SJCRH30 (cell line): ENCODE measurements around the gene FGF6. TPM values are rescaled to one million over a fixed set of nuclear protein-coding genes. Genes with fewer than 3 reads are reported as not detected.

Source experiments
- DNase-seq, 2 experiments: peaks; one replicate each; pipeline ENCODE4 v3.0.0-alpha.2; 2015 to 2020
- H3K27ac ChIP-seq: fragments of 250-450 bp; sonication (Bioruptor Pico); 2 replicates; pipeline ENCODE4 v1.5.1; 2020; ENCODE audit warnings: mild to moderate bottlenecking, moderate library complexity
- H3K27me3 ChIP-seq: fragments of 250-450 bp; sonication (Bioruptor Pico); 2 replicates; pipeline ENCODE4 v1.5.1; 2020; ENCODE audit warnings: mild to moderate bottlenecking, moderate library complexity
- H3K36me3 ChIP-seq: fragments of 250-450 bp; sonication (Bioruptor Pico); 2 replicates; pipeline ENCODE4 v1.5.1; 2020; ENCODE audit warnings: mild to moderate bottlenecking, moderate library complexity
- H3K4me1 ChIP-seq: fragments of 250-450 bp; sonication (Bioruptor Pico); 2 replicates; pipeline ENCODE4 v1.5.1; 2020; ENCODE audit warnings: mild to moderate bottlenecking, moderate library complexity
- H3K4me3 ChIP-seq: fragments of 250-450 bp; sonication (Bioruptor Pico); 2 replicates; pipeline ENCODE4 v1.5.1; 2020; ENCODE audit warnings: mild to moderate bottlenecking, moderate library complexity
- H3K9me3 ChIP-seq: fragments of 250-450 bp; sonication (Bioruptor Pico); replicated peaks from 2 replicates; pipeline ENCODE4 v1.5.1; 2020; ENCODE audit warnings: mild to moderate bottlenecking, moderate library complexity
- total RNA-seq: library from RNA; depleted of rRNA; stranded (reverse); fragments of >200 nt; shearing (Covaris generic); gene quantifications from 2 replicates; pipeline ENCODE4 v1.2.3, GENCODE V29; 2014

FGF6 gene
- total RNA-seq, 1 experiment from 2014 or later, result not detected

- H3K27ac ChIP-seq, result no peak overlapping the region
- H3K27me3 ChIP-seq, result no peaks in the 10 kb centered on the region
- no peak overlapping the region for H3K4me3 ChIP-seq
- no peak for DNase-seq
- peaks cover 27% of the 10 kb centered on the region for H3K4me1 ChIP-seq
- H3K36me3 ChIP-seq, result no peaks in the 10 kb centered on the region
- no peaks in the 10 kb centered on the region for H3K9me3 ChIP-seq
These were observed 6.6 kb downstream of the FGF6 start for GRCh38 chr12:4438834-4439596.

GRCh38 chr12:4435537-4435936 is 10.1 kb downstream of the FGF6 start:
- Histone ChIP-seq H3K4me3 (no peak overlapping the region), H3K27ac (no peak overlapping the region), H3K27me3 (no peaks in the 10 kb centered on the region), H3K9me3 (no peaks in the 10 kb centered on the region), H3K36me3 (no peaks in the 10 kb centered on the region), H3K4me1 (peaks cover 11% of the 10 kb centered on the region)
- DNase-seq, result peak in 1 of 2 experiments; percentile 48

DNA sequence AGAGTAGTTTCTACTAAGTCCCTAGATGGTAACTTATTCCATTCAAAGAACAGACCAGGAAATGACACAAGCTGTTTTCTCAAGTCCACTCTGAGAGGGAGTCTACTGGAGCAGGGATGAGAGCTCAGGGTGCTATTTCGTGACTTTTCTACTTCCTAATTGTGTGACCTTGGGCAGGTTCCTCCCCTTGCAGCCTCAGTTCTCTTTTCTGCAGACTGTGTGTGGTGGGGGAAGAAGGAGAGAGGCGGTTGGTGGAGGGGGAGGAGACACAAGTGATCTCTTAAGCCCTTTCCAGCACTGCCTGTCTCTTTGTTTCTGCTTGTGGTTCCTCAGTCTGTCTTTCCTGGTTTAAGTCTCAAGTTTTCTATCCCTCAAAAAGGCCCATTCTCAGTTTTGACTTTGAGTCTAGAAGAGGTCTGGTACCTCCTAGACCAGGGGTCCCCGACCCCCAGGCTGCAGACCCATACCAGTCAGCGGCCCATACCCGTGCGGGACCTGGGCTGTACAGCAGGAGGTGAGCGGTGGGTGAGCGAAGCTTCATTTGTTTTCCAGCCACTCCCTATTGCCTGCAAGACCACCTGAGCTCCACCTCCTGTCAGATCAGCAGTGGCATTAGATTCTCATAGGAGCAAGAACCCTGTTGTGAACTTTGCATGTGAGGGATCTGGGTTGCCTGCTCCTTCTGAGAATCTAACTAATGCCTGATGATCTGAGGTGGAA is 10.7 kb downstream of the FGF6 start:
- H3K9me3 ChIP-seq, result no peaks in the 10 kb centered on the region
- no peak for DNase-seq
- no peak overlapping the region for H3K27ac ChIP-seq
- no peaks in the 10 kb centered on the region for H3K36me3 ChIP-seq
- H3K27me3 ChIP-seq, result no peaks in the 10 kb centered on the region
- no peak overlapping the region for H3K4me3 ChIP-seq
- peaks cover 6% of the 10 kb centered on the region for H3K4me1 ChIP-seq

DNA sequence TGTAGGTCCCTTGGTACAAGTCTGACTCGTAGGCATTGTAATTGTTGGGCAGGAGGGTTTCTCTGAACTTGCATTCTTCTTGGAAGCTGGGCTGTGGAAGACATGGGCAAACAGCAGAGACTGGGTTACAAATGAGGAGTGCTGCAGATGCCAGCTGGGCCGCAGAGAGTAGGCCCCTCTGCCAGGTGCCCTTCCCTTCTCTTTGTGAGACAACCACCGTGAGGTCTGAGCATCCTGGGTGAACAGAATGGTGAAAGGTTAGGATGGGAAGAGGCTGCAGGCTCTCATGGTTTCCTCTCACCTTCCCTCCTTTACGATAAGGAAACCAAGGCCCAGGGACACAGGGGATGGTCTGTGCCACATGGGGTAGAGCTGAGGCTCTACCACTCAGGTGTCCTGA is 11.3 kb downstream of the FGF6 start:
- peaks cover 6% of the 10 kb centered on the region for H3K4me1 ChIP-seq
- H3K27me3 ChIP-seq, result no peaks in the 10 kb centered on the region
- no peak for DNase-seq
- H3K27ac ChIP-seq, result no peak overlapping the region
- H3K4me3 ChIP-seq, result no peak overlapping the region
- no peaks in the 10 kb centered on the region for H3K36me3 ChIP-seq
- H3K9me3 ChIP-seq, result no peaks in the 10 kb centered on the region

- H3K4me1 ChIP-seq, result peaks cover 6% of the 10 kb centered on the region
- H3K27ac ChIP-seq, result no peak overlapping the region
- no peaks in the 10 kb centered on the region for H3K36me3 ChIP-seq
- no peaks in the 10 kb centered on the region for H3K27me3 ChIP-seq
- H3K4me3 ChIP-seq, result no peak overlapping the region
- no peak for DNase-seq
- H3K9me3 ChIP-seq, result no peaks in the 10 kb centered on the region
These were observed 11.9 kb downstream of the FGF6 start for GRCh38 chr12:4433745-4434058.

DNA sequence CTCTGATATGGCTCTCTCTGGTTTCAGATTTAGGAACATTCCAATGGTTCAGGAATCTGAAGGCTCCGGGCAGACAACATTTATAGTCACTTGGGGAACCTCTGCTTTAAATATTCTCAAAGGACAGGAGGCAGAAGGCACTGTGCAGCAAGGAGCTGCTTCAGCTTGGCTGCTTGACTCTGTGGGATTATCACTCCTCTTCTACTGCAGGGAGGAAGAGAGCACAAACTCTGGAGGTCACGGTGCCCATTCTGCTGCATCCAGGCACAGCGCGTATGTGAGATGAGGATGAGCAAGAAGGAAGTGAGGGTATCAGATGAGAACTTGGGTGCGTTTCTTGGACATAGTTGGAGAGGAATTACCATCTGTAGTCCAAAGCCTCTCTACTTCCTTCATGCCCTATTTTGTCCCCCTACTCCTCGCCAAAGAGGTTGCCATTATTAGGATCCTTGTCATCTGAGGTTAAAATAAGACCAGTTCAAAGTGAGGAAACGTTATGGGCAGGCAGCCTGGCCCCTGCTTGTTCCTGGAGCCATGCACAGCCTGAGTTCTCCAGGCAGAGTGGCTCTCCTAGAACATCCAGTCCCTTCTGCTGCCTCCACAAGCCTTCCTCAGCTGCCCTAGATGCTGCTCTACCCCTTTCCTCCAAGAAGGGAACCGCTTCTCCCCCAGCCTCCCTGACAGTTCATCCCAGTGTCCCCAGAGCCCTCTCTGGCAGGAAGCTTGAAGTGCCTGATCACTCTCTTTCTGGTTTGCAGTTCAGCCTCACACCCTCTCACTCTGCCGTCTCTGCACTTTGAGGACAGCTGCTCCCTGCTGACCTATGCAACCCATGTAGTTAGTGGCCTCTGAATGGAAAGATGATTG is 12.5 kb downstream of the FGF6 start:
- Histone ChIP-seq H3K27ac (no peak overlapping the region), H3K4me3 (no peak overlapping the region), H3K9me3 (no peaks in the 10 kb centered on the region), H3K4me1 (peaks cover 6% of the 10 kb centered on the region), H3K36me3 (no peaks in the 10 kb centered on the region), H3K27me3 (no peaks in the 10 kb centered on the region)
- no peak for DNase-seq

GRCh38 chr12:4431866-4432265 is 13.7 kb downstream of the FGF6 start:
- no peaks in the 10 kb centered on the region for H3K27me3 ChIP-seq
- H3K27ac ChIP-seq, result no peak overlapping the region
- no peaks in the 10 kb centered on the region for H3K9me3 ChIP-seq
- H3K4me1 ChIP-seq, result peaks cover 6% of the 10 kb centered on the region
- H3K4me3 ChIP-seq, result no peak overlapping the region
- no peaks in the 10 kb centered on the region for H3K36me3 ChIP-seq
- no peak for DNase-seq

- H3K27ac ChIP-seq, result no peak overlapping the region
- H3K36me3 ChIP-seq, result no peaks in the 10 kb centered on the region
- no peaks in the 10 kb centered on the region for H3K27me3 ChIP-seq
- DNase-seq, result no peak
- H3K4me3 ChIP-seq, result no peak overlapping the region
- H3K4me1 ChIP-seq, result peaks cover 6% of the 10 kb centered on the region
- no peaks in the 10 kb centered on the region for H3K9me3 ChIP-seq
These were observed 14.2 kb downstream of the FGF6 start for GRCh38 chr12:4431436-4431835.

DNA sequence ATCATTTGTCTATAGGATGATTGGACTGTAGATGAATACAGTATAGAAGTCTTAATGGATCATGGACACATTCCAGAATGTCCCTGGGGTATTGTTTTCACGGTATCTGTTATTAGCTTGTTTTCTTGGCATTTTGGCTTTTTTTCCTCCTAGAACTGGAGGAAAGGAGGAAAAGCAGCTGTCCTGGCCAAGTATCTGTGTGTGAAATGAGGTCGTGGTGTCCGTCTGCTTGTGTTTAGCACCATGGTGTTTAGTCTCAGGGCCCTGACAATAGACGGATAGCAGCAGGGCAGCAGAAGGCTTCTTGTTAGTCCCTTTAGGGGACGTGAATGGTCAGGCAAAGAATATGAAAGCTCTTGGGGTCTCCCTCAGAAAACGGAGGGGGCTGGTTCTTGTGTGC is 21.2 kb downstream of the FGF6 start:
- peaks cover 8% of the 10 kb centered on the region for H3K4me1 ChIP-seq
- no peaks in the 10 kb centered on the region for H3K27me3 ChIP-seq
- H3K4me3 ChIP-seq, result no peak overlapping the region
- H3K36me3 ChIP-seq, result no peaks in the 10 kb centered on the region
- no peaks in the 10 kb centered on the region for H3K9me3 ChIP-seq
- H3K27ac ChIP-seq, result peak overlapping the region; percentile 31; the same call in 1 of the 2 replicates
- peak; percentile 37 to 49 for DNase-seq

DNA sequence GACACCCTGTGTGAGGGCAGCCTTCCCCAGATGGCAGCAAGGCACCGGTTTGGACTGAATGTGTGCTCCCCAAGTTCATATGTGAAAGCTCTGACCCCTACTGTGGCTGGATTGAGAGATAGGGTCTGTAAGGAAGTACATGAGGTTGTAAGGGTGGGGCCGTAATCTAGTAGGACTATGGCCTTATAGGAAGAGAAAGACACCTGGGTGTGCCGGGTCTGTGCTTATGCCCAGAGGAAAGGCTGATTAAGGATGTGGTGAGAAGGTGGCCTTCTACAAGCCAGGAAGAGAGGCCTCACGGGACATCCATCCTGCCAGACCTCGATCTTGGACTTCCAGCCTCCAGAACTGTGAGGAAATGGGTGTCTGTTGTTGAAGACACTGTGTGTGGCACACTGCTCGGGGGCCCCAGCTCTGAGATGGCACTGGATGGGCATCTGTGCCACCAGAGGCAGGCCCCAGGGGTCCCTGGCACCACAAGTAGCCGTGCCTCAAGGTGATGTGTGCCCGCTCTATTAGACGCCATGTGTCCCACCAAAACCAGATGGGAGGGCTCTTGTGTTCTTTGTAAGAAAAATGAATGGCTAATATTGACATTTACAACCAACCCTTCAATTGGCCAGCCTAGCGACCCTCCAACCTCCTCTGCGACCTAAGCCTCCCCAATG is 22.0 kb downstream of the FGF6 start:
- Histone ChIP-seq H3K36me3 (no peaks in the 10 kb centered on the region), H3K27ac (no peak overlapping the region), H3K4me3 (no peak overlapping the region), H3K9me3 (no peaks in the 10 kb centered on the region), H3K27me3 (no peaks in the 10 kb centered on the region), H3K4me1 (peaks cover 8% of the 10 kb centered on the region)
- no peak for DNase-seq

DNA sequence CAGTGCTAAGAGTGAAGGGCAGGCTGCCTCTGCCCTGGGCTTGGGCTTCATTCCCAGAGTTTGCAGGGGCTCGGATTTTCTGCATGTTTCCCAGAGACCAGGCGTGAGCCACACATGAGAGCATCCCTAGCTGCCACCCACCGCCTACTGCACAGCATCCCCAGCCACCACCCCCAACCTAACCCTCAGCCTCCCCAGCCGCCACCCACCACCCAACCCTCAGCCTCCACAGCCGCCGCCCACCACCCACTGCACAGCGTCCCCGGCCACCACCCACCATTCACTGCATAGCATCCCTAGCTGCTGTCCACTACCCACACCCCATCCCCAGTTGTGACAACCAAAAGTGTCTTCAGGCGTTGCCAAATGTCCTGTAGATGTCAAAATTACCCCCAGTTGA is 22.6 kb downstream of the FGF6 start:
- Histone ChIP-seq H3K4me3 (no peak overlapping the region), H3K4me1 (peaks cover 12% of the 10 kb centered on the region), H3K27ac (no peak overlapping the region), H3K9me3 (no peaks in the 10 kb centered on the region), H3K36me3 (no peaks in the 10 kb centered on the region), H3K27me3 (no peaks in the 10 kb centered on the region)
- no peak for DNase-seq

- peaks cover 15% of the 10 kb centered on the region for H3K4me1 ChIP-seq
- H3K4me3 ChIP-seq, result no peak overlapping the region
- no peaks in the 10 kb centered on the region for H3K9me3 ChIP-seq
- peak; percentile 39 to 83 for DNase-seq
- H3K27ac ChIP-seq, result no peak overlapping the region
- no peaks in the 10 kb centered on the region for H3K36me3 ChIP-seq
- H3K27me3 ChIP-seq, result no peaks in the 10 kb centered on the region
These were observed 24.0 kb downstream of the FGF6 start for GRCh38 chr12:4421590-4422031.

DNA sequence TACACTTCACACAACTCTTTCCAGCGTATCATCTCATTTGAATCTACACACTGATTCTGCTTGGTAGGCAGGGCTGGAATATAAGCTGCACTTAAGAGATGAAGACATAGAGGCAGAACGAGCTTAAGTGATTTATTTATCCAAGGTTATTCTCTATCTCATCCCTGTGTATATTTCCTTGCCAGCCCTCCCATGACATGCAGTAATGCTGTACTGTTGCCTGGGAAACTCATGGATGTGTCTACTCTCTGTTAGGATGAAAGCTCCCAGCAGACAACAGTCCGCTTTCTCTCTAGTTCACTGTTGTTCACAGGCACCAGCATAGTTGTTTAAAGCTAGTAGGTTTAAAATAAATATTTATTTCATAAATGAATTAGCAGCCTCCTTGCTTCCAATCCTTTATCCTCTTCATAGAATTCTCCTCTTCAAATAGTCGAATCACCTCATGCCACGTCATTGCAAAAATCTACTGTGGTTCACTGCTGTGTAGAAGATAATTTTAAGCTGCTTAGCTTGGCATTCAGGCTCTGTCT is 25.4 kb downstream of the FGF6 start:
- Histone ChIP-seq H3K27me3 (no peaks in the 10 kb centered on the region), H3K9me3 (no peaks in the 10 kb centered on the region), H3K27ac (no peak overlapping the region), H3K36me3 (no peaks in the 10 kb centered on the region), H3K4me3 (no peak overlapping the region), H3K4me1 (peaks cover 23% of the 10 kb centered on the region)
- DNase-seq, result no peak

DNA sequence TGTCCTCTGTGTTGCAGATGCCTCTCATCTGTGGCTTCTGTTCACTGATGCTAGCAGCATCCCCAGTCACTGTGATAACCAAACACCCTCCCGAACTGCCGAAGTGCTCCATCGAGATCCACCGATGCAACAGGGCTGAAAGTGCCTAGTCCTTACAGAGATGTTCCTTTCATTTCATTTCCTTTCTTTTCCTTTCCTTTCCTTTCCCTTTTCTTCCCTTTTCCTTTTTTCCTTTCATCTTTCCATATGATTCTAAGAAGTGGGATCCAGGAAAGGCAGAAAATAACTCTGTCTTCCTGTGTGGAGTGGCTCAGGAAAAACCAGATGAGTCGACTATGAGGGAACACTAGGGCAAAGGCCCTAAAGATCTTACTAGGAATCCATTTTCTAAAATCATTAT is 26.7 kb downstream of the FGF6 start:
- Histone ChIP-seq H3K4me1 (peaks cover 22% of the 10 kb centered on the region), H3K27me3 (no peaks in the 10 kb centered on the region), H3K4me3 (no peak overlapping the region), H3K27ac (no peak overlapping the region), H3K36me3 (no peaks in the 10 kb centered on the region), H3K9me3 (no peaks in the 10 kb centered on the region)
- DNase-seq, result no peak
